Activated naive CD4-positive, alpha-beta T cell treated with anti-CD3 and anti-CD28 coated beads, Interleukin-2, amount 10 ng/mL, durations not matched to agents 7 days and 5 days (primary cell): ENCODE data around the gene BRF1.

Experiments used
- CTCF ChIA-PET: fragments of 350-600 bp; sonication (Branson Sonifier 250); formaldehyde crosslinking; loops from one replicate; lab custom pipeline; 2021; ENCODE audit warnings: antibody characterized with exemption; lab: Charles Lee
- DNase-seq: peaks from one replicate; pipeline ENCODE4 v3.0.0-alpha.2; 2020
- H3K27ac Mint-ChIP-seq: one replicate; pipeline ENCODE4 v1.8.0; 2021; ENCODE audit warnings: mild to moderate bottlenecking, moderate library complexity, mixed read lengths
- H3K27me3 Mint-ChIP-seq: one replicate; pipeline ENCODE4 v1.8.0; 2021; ENCODE audit warnings: mild to moderate bottlenecking, mixed read lengths
- H3K36me3 Mint-ChIP-seq: one replicate; pipeline ENCODE4 v1.8.0; 2021; ENCODE audit warnings: mixed read lengths
- H3K4me1 Mint-ChIP-seq: one replicate; pipeline ENCODE4 v1.8.0; 2021; ENCODE audit warnings: mixed read lengths
- H3K4me3 Mint-ChIP-seq: one replicate; pipeline ENCODE4 v1.8.0; 2021; ENCODE audit warnings: mild to moderate bottlenecking, moderate library complexity, mixed read lengths
- H3K9me3 Mint-ChIP-seq: one replicate; pipeline ENCODE4 v1.8.0; 2021; ENCODE audit warnings: mixed read lengths

Gene BRF1

GRCh38 chr14:105187935-105188524 is 112.8 kb downstream of the BRF1 start:
- H3K27me3 Mint-ChIP-seq = peaks cover 60% of the 10 kb centered on the region
- no peak for DNase-seq
- H3K4me3 Mint-ChIP-seq = no peak overlapping the region
- H3K9me3 Mint-ChIP-seq = peaks cover 9% of the 10 kb centered on the region
- peaks cover 5% of the 10 kb centered on the region for H3K4me1 Mint-ChIP-seq
- no peaks in the 10 kb centered on the region for H3K36me3 Mint-ChIP-seq
- CTCF ChIA-PET = interaction anchor here (1.3 to 1.6 kb wide), 2 partner anchors 20 to 213 kb away, joined by 3 read pairs; partner anchors contain the start of gene JAG2
- no peak overlapping the region for H3K27ac Mint-ChIP-seq

- CTCF ChIA-PET = interaction anchor here (1.3 to 1.6 kb wide), 2 partner anchors 19 to 212 kb away, joined by 3 read pairs; partner anchors contain the start of gene JAG2
- Mint-ChIP-seq H3K27ac (no peak overlapping the region), H3K36me3 (no peaks in the 10 kb centered on the region), H3K4me1 (peaks cover 10% of the 10 kb centered on the region), H3K9me3 (peaks cover 9% of the 10 kb centered on the region), H3K4me3 (no peak overlapping the region), H3K27me3 (peaks cover 65% of the 10 kb centered on the region)
- no peak for DNase-seq
Observed at GRCh38 chr14:105187116-105187515, 113.7 kb downstream of the BRF1 start.

GRCh38 chr14:105185973-105186372 is 114.8 kb downstream of the BRF1 start:
- H3K27me3 Mint-ChIP-seq = peaks cover 56% of the 10 kb centered on the region

GRCh38 chr14:105185001-105185400 is 115.8 kb downstream of the BRF1 start:
- H3K27ac Mint-ChIP-seq = peak overlapping the region; percentile 45
- no peaks in the 10 kb centered on the region for H3K36me3 Mint-ChIP-seq
- no peak overlapping the region for H3K4me3 Mint-ChIP-seq
- CTCF ChIA-PET = no interaction called here
- H3K4me1 Mint-ChIP-seq = peaks cover 19% of the 10 kb centered on the region
- H3K27me3 Mint-ChIP-seq = peaks cover 61% of the 10 kb centered on the region
- peaks cover 9% of the 10 kb centered on the region for H3K9me3 Mint-ChIP-seq
- DNase-seq = no peak

More at GRCh38 chr14:105185973-105186372, 114.8 kb downstream of the BRF1 start:
- DNase-seq = no peak
- no peaks in the 10 kb centered on the region for H3K36me3 Mint-ChIP-seq
- no peak overlapping the region for H3K27ac Mint-ChIP-seq
- no peak overlapping the region for H3K4me3 Mint-ChIP-seq
- H3K4me1 Mint-ChIP-seq = peaks cover 12% of the 10 kb centered on the region
- peaks cover 9% of the 10 kb centered on the region for H3K9me3 Mint-ChIP-seq
- CTCF ChIA-PET = interaction anchor here (0.7 kb wide), 1 partner anchor 10 kb away, joined by 3 read pairs; no protein-coding TSS in a partner anchor

GRCh38 chr14:105184461-105184860 is 116.3 kb downstream of the BRF1 start:
- DNase-seq = no peak
- H3K27ac Mint-ChIP-seq = no peak overlapping the region
- CTCF ChIA-PET = no interaction called here
- no peaks in the 10 kb centered on the region for H3K36me3 Mint-ChIP-seq
- H3K4me3 Mint-ChIP-seq = no peak overlapping the region
- peaks cover 9% of the 10 kb centered on the region for H3K9me3 Mint-ChIP-seq
- peaks cover 24% of the 10 kb centered on the region for H3K4me1 Mint-ChIP-seq
- H3K27me3 Mint-ChIP-seq = peaks cover 63% of the 10 kb centered on the region

GRCh38 chr14:105182296-105183020 is 118.3 kb downstream of the BRF1 start:
- Mint-ChIP-seq H3K9me3 (no peaks in the 10 kb centered on the region), H3K4me3 (peak overlapping the region; percentile 53), H3K27me3 (peaks cover 61% of the 10 kb centered on the region)

GRCh38 chr14:105181549-105182295 is 119.1 kb downstream of the BRF1 start:
- no peak for DNase-seq
- Mint-ChIP-seq H3K4me3 (peak overlapping the region; percentile 53), H3K27me3 (peaks cover 61% of the 10 kb centered on the region), H3K27ac (no peak overlapping the region), H3K4me1 (peaks cover 26% of the 10 kb centered on the region), H3K36me3 (no peaks in the 10 kb centered on the region), H3K9me3 (no peaks in the 10 kb centered on the region)
- CTCF ChIA-PET = interaction anchor here (0.7 to 1.8 kb wide), 4 partner anchors 12 to 309 kb away, joined by 3 to 5 read pairs (median 4); no protein-coding TSS in a partner anchor

More at GRCh38 chr14:105182296-105183020, 118.3 kb downstream of the BRF1 start:
- Mint-ChIP-seq H3K27ac (peak overlapping the region; percentile 62), H3K4me1 (peaks cover 24% of the 10 kb centered on the region), H3K36me3 (no peaks in the 10 kb centered on the region)
- peak; percentile 51 for DNase-seq
- CTCF ChIA-PET = interaction anchor here (0.9 to 1.8 kb wide), 3 partner anchors 13 to 308 kb away, joined by 3 to 5 read pairs (median 5); no protein-coding TSS in a partner anchor

- Mint-ChIP-seq H3K4me1 (peaks cover 32% of the 10 kb centered on the region), H3K4me3 (peak within 1 kb of the TSS; percentile 78), H3K27me3 (peaks cover 63% of the 10 kb centered on the region), H3K9me3 (no peaks in the 10 kb centered on the region), H3K27ac (no peak within 1 kb of the TSS), H3K36me3 (no peaks in the 10 kb centered on the region)
- peak; percentile 88 for DNase-seq
- CTCF ChIA-PET = interaction anchor here (0.7 to 1.5 kb wide), 4 partner anchors 11 to 171 kb away, joined by 3 to 5 read pairs (median 4); no protein-coding TSS in a partner anchor
Observed at GRCh38 chr14:105180592-105181548, 119.9 kb downstream of the BRF1 start, which contains the start of gene NUDT14. Gene NUDT14, minus strand, starts transcription at chr14:105181312. Its CDS starts 103 bp downstream, at chr14:105181209.

GRCh38 chr14:105179191-105179590 is 121.6 kb downstream of the BRF1 start:
- H3K27me3 Mint-ChIP-seq = peaks cover 50% of the 10 kb centered on the region
- DNase-seq = no peak
- peaks cover 44% of the 10 kb centered on the region for H3K4me1 Mint-ChIP-seq
- H3K36me3 Mint-ChIP-seq = no peaks in the 10 kb centered on the region
- H3K4me3 Mint-ChIP-seq = peak overlapping the region; percentile 78
- no peak overlapping the region for H3K27ac Mint-ChIP-seq
- H3K9me3 Mint-ChIP-seq = no peaks in the 10 kb centered on the region
- CTCF ChIA-PET = interaction anchor here (0.8 to 1.4 kb wide), 2 partner anchors 9 to 173 kb away, joined by 4 read pairs; no protein-coding TSS in a partner anchor

GRCh38 chr14:105178868-105179140 is 122.0 kb downstream of the BRF1 start:
- Mint-ChIP-seq H3K27me3 (peaks cover 48% of the 10 kb centered on the region), H3K4me1 (peaks cover 46% of the 10 kb centered on the region), H3K36me3 (no peaks in the 10 kb centered on the region), H3K4me3 (no peak overlapping the region), H3K9me3 (no peaks in the 10 kb centered on the region), H3K27ac (no peak overlapping the region)
- CTCF ChIA-PET = interaction anchor here (0.8 kb wide), 1 partner anchor 9 kb away, joined by 4 read pairs; no protein-coding TSS in a partner anchor
- DNase-seq = no peak

- H3K4me1 Mint-ChIP-seq = peaks cover 48% of the 10 kb centered on the region
- H3K4me3 Mint-ChIP-seq = no peak overlapping the region
- CTCF ChIA-PET = interaction anchor here (0.8 kb wide), 1 partner anchor 8 kb away, joined by 4 read pairs; no protein-coding TSS in a partner anchor
- DNase-seq = no peak
- no peaks in the 10 kb centered on the region for H3K9me3 Mint-ChIP-seq
- peaks cover 48% of the 10 kb centered on the region for H3K27me3 Mint-ChIP-seq
- no peaks in the 10 kb centered on the region for H3K36me3 Mint-ChIP-seq
- no peak overlapping the region for H3K27ac Mint-ChIP-seq
Observed at GRCh38 chr14:105178069-105178867, 122.5 kb downstream of the BRF1 start.

GRCh38 chr14:105177082-105177481 is 123.7 kb downstream of the BRF1 start:
- Mint-ChIP-seq H3K27ac (no peak overlapping the region), H3K27me3 (peaks cover 44% of the 10 kb centered on the region), H3K4me1 (peaks cover 39% of the 10 kb centered on the region), H3K9me3 (no peaks in the 10 kb centered on the region), H3K4me3 (no peak overlapping the region), H3K36me3 (no peaks in the 10 kb centered on the region)
- CTCF ChIA-PET = no interaction called here
- DNase-seq = no peak
